Spinal cord (tissue), 10 donors: ENCODE data around the gene AP5Z1. TPM values are rescaled to one million over a fixed set of nuclear protein-coding genes. Genes with fewer than 3 reads are reported as not detected.

ENCODE experiments used
- DNase-seq, 6 donors: peaks; one replicate each; pipeline versions ENCODE4 v3.0.0 to v3.0.0-alpha.2; 2013 to 2015; ENCODE audit warnings: low spot score in 6 of 6, low read depth in 4 of 6
- H3K27ac ChIP-seq: one replicate; pipeline ENCODE4 v1.5.1; 2013; ENCODE audit warnings: low read depth, low read length, control low read depth
- H3K27me3 ChIP-seq: one replicate; pipeline ENCODE4 v1.6.1; 2013; ENCODE audit warnings: low read length; ENCODE audit not compliant: control insufficient read depth, insufficient read depth
- H3K36me3 ChIP-seq: one replicate; pipeline ENCODE4 v1.6.1; 2013; ENCODE audit warnings: low read length; ENCODE audit not compliant: control insufficient read depth, insufficient read depth
- H3K4me1 ChIP-seq: one replicate; pipeline ENCODE4 v1.6.1; 2013; ENCODE audit warnings: low read length; ENCODE audit not compliant: control insufficient read depth, insufficient read depth
- H3K4me3 ChIP-seq: one replicate; pipeline ENCODE4 v1.5.1; 2013; ENCODE audit warnings: low read depth, low read length, control low read depth
- H3K9me3 ChIP-seq: one replicate; pipeline ENCODE4 v1.6.1; 2013; ENCODE audit warnings: low read length; ENCODE audit not compliant: control insufficient read depth, insufficient read depth
- WGBS: methylation state at CpG from one replicate; pipeline ENCODE4 v1.1.5; 2013; ENCODE audit warnings: missing lambda C conversion rate; ENCODE audit not compliant: insufficient coverage; 5-methylcytosine and 5-hydroxymethylcytosine counted together
- polyA plus RNA-seq, 2 donors: library from polyadenylated mRNA; unstranded; fragments of 120-200 nt; gene quantifications; one replicate each; pipeline ENCODE4 v1.2.1, GENCODE V29; 2013; ENCODE audit not compliant: insufficient read length in 2 of 2
- total RNA-seq, 2 donors: library from RNA; depleted of rRNA in 1 of 2; stranded (reverse); fragments of 120-200 nt in 1 of 2; fragments of >200 nt in 1 of 2; gene quantifications; one replicate each; pipeline versions ENCODE4 v1.2.3 to v1.2.4, GENCODE V29; 2013 to 2014
- donor health status: healthy.

Gene AP5Z1
- total and polyA plus RNA-seq, 4 donors = 11.5 to 40.0 (median 24.2) TPM

DNA sequence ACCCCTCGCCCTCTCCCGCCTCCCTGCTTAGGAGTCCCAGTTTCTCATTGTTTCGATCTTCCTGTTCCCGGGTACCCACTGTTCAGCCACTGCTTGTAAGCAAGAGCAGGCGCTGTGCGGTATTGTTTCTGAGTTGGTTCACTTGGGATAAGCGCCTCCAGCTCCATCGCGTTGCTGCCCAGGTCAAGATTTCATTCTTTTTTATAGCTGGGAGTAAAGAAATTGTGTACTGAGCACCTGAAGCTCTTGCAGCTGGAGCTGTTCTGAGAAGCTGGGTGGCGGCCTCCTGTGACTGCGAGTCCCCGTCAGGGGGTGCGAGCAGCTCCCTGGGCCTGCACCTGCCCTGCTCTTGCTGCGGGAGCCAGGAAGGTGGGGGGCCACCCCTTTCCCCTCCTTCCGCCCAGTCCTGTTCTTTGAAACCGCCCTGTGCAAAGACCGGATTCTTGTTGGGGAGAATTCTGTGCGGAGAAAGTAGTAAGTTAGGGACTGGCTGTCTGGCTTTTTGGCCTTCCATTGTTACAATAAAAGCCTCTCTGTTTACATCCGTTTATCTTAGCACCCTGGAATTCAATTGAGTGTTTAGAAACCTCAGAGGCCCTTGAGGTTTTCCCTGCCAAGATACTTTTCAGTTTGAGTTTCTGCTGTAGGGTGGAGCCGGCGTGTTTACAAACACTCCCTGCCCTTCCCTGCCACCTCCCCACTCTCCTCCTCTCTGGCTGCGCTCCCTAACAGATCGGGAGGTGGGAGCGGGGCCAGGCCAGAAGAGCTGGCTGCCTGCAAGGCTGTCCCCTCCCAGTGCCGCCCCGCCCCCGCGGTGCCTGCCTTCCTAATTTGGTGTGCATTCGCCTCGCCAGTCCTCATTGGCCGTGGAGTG, 30.8 kb upstream of the AP5Z1 start:
- Histone ChIP-seq H3K27me3 (no peaks in the 10 kb centered on the region), H3K27ac (peak overlapping the region; percentile 93), H3K4me1 (peaks cover 39% of the 10 kb centered on the region), H3K36me3 (peaks cover 61% of the 10 kb centered on the region), H3K4me3 (no peak overlapping the region), H3K9me3 (no peaks in the 10 kb centered on the region)
- 20% methylated on average over 25 of the region's 31 CpGs for WGBS
- peak; percentile 60 to 97 (median 71) for DNase-seq

DNA sequence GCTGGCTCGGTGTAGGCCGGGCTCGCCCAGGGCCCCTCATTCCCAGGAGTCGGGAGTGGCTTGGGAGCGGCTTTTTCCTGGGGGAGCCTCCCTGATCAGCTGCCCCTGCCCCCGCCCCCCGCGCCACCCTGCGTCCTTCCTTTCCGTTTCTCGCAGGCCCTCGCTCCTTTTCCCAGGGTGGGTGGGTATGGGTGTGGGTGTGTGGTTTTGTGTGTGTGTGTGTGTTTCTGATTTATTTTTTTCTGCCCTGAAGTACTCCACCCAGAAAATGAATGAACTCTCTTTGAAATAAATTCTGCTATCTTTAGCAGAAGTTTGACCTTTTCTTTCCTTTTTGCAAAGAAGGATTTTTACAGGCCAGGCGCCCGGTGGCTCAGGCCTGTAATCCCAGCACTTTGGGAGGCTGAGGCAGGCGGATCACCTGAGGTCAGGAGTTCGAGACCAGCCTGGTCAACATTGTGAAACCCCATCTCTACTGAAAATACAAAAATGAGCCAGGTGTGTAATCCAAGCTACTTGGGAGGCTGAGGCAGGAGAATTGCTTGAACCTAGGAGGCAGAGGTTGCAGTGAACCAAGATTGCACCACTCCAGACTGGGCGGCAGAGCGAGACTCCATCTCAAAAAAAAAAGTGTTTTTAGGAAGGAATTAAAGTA, 30.0 kb upstream of the AP5Z1 start:
- 2% methylated on average over 4 of the region's 18 CpGs for WGBS
- peaks cover 36% of the 10 kb centered on the region for H3K4me1 ChIP-seq
- H3K4me3 ChIP-seq = no peak overlapping the region
- peak overlapping the region; percentile 93 for H3K27ac ChIP-seq
- H3K9me3 ChIP-seq = no peaks in the 10 kb centered on the region
- H3K27me3 ChIP-seq = no peaks in the 10 kb centered on the region
- DNase-seq = no peak
- H3K36me3 ChIP-seq = peaks cover 68% of the 10 kb centered on the region

DNA sequence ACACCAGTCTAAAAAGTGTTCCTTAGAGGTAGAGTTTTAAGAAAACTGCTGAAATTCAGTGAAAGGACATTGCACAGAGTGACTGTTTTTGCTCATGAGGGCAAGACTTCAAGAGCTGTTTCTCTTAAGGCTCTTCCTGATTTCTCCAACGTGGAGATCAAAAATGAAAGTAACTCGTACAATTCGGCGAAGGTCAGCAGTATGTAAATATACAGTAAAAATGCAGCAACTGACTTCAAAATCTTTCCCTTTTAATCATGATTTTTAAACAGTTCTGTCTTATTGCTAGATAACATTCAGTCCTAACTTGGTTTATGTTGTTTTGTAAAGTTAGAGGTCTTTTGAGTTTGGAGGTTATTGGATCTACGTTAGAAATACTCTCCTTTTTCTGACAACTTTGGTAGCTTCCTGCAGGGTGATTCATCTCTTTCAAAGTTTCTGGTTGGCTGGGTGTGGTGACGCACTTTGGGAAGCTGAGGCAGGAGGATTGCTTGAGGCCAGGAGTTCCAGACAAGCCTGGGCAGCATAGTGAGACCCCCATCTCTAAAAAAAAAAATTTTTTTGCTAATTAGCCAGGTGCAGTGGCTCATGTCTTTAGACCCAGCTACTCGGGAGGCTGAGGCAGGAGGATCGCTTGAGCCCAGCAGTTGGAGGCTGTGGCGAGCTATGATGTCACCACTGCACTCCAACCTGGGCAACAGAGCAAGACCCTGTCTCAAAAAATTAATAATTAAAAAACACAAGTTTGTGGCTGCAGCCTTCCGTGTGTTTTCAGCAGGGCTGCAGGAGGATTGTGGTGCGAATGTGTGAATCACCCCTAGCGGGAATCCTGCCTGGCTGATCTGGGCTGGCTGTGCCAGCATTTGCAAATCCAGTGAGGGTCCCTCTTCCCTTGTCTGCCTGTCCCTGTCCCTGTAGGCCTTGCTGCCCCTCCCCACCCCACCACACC, 29.2 kb upstream of the AP5Z1 start:
- H3K27me3 ChIP-seq = no peaks in the 10 kb centered on the region
- WGBS = 95% methylated on average over 7 of the region's 12 CpGs
- H3K27ac ChIP-seq = peak overlapping the region; percentile 93
- DNase-seq = no peak
- H3K4me1 ChIP-seq = peaks cover 37% of the 10 kb centered on the region
- peaks cover 65% of the 10 kb centered on the region for H3K36me3 ChIP-seq
- H3K4me3 ChIP-seq = no peak overlapping the region
- H3K9me3 ChIP-seq = no peaks in the 10 kb centered on the region

DNA sequence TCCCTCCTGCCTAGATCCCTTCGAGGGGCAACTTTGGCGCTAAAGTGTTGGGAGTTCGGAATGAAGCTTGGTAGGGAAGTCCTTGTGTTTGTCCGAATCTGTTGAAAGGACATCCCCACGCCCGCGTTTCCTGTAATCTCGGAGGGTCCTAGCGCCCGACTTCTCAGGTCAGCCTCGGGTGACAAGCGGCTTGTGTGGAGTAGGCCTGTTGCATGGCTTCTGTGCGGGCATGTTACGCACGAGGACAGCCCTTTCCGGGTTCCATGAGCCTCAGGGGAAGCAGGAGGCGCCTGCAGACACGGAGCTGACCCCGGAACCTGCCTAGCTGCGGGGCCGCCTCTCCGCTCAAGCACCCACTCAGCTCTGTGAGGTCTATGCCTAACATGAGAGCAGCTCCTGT, 28.4 kb upstream of the AP5Z1 start:
- DNase-seq = no peak
- H3K36me3 ChIP-seq = peaks cover 65% of the 10 kb centered on the region
- peaks cover 40% of the 10 kb centered on the region for H3K4me1 ChIP-seq
- WGBS = 88% methylated on average over 19 of the region's 22 CpGs
- no peaks in the 10 kb centered on the region for H3K9me3 ChIP-seq
- H3K4me3 ChIP-seq = no peak overlapping the region
- H3K27ac ChIP-seq = peak overlapping the region; percentile 93
- H3K27me3 ChIP-seq = no peaks in the 10 kb centered on the region

DNA sequence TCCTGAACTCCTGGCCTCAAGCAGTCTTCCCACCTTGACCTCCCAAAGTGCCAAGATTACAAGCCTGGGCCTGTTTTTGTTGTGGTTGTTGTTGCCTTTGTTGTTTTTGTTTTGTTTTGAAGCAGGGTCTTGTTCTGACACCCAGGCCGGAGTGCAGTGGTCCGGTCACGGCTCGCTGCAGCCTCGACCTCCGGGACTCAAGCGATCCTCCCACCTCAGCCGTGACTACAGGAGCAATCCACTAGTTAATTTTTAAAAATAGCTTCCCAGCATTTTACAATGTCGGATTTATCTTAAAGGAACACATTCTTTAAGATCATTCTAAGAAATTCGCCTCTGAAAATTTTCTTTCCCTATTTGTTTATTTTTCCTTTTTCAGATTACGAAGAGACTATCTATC, 27.7 kb upstream of the AP5Z1 start:
- 86% methylated on average over 10 of the region's 11 CpGs for WGBS
- Histone ChIP-seq H3K27me3 (no peaks in the 10 kb centered on the region), H3K4me1 (peaks cover 39% of the 10 kb centered on the region), H3K36me3 (peaks cover 65% of the 10 kb centered on the region), H3K9me3 (no peaks in the 10 kb centered on the region), H3K27ac (no peak overlapping the region), H3K4me3 (no peak overlapping the region)
- DNase-seq = no peak

DNA sequence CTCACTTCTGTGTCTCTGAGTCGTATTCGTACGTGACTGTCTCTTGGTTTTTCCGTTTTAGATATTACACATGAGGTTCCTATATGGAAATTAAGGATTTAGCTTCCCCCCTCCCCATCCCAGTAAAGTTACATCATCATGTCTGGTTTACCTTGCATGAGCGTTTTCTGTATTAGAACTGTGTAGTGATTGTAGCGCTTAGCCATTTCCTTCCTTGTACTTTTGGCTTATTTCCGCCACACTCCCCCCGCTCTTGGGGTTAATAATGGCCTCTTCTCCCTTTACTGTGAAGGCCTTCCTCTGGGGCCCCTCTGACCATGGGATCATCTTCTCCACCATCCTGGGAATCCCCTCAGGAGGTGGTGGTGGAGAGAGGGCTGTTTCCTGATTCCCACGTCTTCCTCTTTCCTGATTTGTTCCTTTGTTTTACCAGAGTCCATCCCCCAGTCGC, 27.2 kb upstream of the AP5Z1 start:
- H3K4me1 ChIP-seq = peaks cover 37% of the 10 kb centered on the region
- H3K36me3 ChIP-seq = peaks cover 61% of the 10 kb centered on the region
- peak overlapping the region; percentile 18 for H3K27ac ChIP-seq
- no peak for DNase-seq
- no peak overlapping the region for H3K4me3 ChIP-seq
- 75% methylated on average over 2 of the region's 10 CpGs for WGBS
- no peaks in the 10 kb centered on the region for H3K9me3 ChIP-seq
- H3K27me3 ChIP-seq = no peaks in the 10 kb centered on the region

DNA sequence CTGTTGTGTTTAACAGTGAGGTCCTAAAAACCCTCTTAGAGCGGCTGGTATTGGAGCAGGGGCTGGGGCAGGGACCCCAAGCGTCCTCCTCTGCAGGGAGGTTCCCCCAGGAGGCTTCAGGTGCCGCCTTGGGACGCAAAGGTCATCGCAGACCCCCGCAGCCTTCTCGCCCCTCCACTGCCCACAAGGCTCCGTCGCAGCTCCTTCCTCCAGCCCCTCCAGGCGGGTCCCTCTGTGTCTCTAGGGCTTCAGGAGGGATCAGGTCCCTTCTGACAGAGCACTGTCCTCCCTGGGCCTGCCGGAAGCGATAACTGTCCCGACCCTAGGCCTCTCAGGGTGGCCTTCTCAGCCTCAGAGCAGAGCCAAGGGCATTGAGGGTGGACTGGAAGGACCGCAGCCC, 26.1 kb upstream of the AP5Z1 start:
- WGBS = 92% methylated on average over 14 of the region's 14 CpGs
- Histone ChIP-seq H3K9me3 (no peaks in the 10 kb centered on the region), H3K4me3 (no peak overlapping the region), H3K36me3 (peaks cover 67% of the 10 kb centered on the region), H3K4me1 (peaks cover 34% of the 10 kb centered on the region), H3K27ac (no peak overlapping the region), H3K27me3 (no peaks in the 10 kb centered on the region)
- DNase-seq = no peak

DNA sequence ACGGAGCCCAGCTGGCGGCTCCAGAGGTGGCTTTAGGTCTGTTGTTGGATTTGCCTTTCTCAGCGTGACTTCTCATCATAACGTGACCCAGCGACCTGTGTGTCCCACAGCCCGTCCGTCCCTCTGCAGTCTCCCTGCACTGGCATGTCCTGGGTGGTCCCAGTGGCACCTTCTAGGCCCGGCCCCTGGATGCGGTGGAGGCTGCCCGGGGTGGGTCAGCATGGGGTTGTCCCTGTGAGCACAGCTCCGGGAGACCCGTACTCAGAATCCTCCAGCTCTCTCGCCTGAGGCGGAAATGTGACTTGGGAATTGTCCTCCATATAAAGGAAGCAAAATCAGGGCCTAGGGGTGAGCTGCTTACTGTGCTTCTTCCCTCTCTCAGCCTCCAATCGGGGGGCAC, 25.6 kb upstream of the AP5Z1 start:
- 94% methylated on average over 12 of the region's 15 CpGs for whole genome bisulfite sequencing
- Histone ChIP-seq H3K4me1 (peaks cover 32% of the 10 kb centered on the region), H3K9me3 (no peaks in the 10 kb centered on the region), H3K4me3 (no peak overlapping the region), H3K27ac (no peak overlapping the region), H3K27me3 (no peaks in the 10 kb centered on the region), H3K36me3 (peaks cover 69% of the 10 kb centered on the region)
- no peak for DNase-seq

DNA sequence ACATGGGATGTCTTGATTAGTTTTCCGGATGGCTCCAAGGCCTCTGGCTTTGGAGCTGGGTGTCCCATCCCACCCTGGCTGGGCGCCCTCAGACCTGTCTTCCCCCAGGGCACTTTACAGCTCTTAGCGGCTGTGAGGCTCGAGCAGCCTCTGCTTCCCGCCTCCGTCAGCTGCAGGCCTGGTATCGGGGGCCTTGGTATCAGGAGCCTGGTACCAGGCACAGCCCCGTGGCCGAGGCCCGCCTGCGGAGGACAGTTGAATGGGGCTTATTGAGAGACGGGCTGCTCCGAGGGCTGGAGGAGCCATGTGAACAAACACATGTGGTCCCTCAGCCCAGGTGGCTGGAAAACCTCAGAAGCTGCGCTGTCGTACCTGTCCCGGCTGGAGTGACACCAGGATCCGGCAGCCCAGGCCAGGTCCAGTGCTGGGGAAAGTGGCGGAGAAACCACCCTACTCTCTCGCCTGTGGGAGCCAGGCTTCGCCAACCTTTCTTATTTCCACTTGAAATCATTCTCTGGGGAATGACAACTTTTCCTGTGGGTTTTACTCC, 23.9 kb upstream of the AP5Z1 start:
- peaks cover 19% of the 10 kb centered on the region for H3K4me1 ChIP-seq
- H3K9me3 ChIP-seq = no peaks in the 10 kb centered on the region
- H3K36me3 ChIP-seq = peaks cover 81% of the 10 kb centered on the region
- peak in 1 of 6 donors; percentile 33 for DNase-seq
- no peak overlapping the region for H3K27ac ChIP-seq
- no peak overlapping the region for H3K4me3 ChIP-seq
- no peaks in the 10 kb centered on the region for H3K27me3 ChIP-seq
- 82% methylated on average over 17 of the region's 20 CpGs for WGBS
